ENCODE results near the gene KMT2E.

DNA sequence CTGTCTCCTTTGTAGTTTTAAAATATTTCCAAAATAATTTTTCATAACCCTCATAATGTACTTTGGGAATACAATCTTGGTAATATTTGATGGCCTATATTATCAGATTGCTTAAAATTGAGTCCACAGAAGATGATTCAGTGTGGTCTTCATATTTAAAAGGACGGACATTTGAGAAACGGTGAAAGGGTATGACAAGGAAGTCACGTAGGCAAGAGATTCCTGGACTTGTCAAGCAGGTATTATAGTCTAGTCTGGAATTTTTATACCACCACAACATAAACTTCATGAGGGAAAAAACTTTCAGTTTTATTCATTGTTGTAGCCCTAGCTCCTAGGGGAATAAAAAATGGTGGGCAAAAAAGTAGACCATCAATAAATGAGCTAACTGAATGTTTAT is 82.3 kb downstream of the KMT2E start:
- TF ChIP-seq, protein P1, sequence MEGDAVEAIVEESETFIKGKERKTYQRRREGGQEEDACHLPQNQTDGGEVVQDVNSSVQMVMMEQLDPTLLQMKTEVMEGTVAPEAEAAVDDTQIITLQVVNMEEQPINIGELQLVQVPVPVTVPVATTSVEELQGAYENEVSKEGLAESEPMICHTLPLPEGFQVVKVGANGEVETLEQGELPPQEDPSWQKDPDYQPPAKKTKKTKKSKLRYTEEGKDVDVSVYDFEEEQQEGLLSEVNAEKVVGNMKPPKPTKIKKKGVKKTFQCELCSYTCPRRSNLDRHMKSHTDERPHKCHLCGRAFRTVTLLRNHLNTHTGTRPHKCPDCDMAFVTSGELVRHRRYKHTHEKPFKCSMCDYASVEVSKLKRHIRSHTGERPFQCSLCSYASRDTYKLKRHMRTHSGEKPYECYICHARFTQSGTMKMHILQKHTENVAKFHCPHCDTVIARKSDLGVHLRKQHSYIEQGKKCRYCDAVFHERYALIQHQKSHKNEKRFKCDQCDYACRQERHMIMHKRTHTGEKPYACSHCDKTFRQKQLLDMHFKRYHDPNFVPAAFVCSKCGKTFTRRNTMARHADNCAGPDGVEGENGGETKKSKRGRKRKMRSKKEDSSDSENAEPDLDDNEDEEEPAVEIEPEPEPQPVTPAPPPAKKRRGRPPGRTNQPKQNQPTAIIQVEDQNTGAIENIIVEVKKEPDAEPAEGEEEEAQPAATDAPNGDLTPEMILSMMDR (IDR thresholded peaks at IDR 0.05), result no peak
- no peak for TF ChIP-seq POLR2A (IDR thresholded peaks at IDR 0.05)

Data from prostate gland (tissue), 2 donors.